Stimulated activated CD4-positive, alpha-beta T cell treated with anti-CD3 and anti-CD28 coated beads, Interleukin-1b, Interleukin-23, amount 100 ng/mL, for 4 hours (primary cell): ENCODE measurements around the gene ATG7.

Experiments
- DNase-seq, 2 donors: peaks; one replicate each; pipeline ENCODE4 v3.0.0-alpha.2; 2020; ENCODE audit warnings: low read depth in 2 of 2

ATG7 gene

DNA sequence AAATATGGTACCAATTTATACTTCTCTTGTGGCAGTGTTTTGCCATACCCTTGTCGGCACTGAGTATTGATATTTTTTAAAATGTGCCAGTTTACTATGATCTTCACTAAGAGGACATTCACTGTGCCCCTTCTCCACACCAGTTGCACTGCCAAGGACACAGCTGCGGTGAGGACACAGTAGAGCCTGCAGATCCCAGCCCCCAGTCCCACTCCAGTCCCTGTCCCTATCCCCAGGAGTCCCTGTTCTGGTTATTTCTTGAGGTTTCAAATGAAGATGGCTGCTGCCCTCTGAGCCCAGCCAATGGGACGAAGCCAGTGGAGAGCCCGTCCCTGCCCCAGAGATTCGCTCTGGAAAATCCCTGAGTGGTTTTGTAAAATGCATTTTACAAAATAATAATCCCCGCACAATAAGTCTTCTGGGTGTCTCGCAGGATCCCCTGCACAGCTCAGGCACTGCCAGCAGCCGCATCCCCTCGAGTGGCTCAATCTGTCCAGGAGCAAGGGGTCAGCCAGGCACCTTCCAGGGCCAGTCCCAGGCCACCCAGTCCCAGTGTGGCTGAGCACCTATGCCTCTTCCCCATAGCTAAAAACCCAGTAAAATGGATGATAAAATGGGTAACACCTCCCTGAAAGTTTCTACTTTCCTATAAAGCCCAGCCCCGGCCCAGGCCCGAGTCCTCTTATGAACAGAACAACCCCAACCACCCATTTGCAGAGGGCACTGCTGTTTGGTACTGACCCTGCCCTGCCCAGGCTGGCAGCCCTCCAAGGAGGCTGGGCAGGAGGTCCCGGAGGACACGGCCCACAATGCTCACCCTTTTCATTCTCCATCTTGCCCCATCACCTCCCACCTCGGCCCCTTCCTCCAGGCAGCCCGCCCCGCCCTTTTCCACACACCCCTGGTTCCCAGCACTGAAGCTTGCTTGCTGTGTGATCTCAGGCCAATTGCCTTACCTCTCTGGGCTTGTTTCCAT lies 280.4 kb downstream of the ATG7 start:
- DNase-seq, result no peak

DNA sequence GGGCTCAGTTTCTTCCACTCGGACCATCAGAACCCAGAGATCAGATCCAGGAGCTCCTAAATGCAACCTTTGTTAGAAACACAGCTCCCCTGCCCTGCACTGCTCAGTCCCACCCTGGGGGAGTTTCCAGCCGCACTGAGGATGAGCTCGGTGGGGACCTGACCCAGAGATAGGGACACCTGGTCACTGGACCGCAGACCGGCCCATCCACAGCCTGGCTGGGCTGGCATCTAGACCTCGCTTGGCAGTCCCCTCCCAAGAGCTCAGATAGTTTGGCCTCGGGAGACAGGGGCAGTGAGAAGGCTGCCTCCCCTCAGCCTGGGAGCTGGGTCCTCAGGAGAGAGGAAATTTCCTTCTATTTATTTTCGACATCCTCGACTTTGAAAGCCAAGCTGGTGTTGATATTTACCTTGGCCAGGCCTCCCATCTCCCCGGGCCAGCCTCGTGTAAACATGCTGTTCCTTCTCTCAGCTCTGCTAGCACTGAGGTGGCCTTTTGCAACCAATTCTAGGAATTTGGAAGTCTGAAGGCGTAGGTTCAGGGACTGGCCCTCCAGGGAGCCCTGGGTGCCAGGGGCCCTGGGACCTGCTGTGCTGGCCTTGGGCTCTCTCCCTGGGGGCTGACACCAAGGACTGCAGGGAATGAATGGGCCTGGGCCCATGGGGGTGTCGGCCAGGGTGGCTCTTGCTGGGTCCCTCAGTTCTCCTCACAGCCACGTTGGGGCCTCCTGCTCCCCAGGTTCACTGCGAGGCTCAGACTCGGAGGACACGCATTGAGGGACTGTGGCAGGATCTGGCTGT lies 281.4 kb downstream of the ATG7 start:
- DNase-seq, result no peak

DNA sequence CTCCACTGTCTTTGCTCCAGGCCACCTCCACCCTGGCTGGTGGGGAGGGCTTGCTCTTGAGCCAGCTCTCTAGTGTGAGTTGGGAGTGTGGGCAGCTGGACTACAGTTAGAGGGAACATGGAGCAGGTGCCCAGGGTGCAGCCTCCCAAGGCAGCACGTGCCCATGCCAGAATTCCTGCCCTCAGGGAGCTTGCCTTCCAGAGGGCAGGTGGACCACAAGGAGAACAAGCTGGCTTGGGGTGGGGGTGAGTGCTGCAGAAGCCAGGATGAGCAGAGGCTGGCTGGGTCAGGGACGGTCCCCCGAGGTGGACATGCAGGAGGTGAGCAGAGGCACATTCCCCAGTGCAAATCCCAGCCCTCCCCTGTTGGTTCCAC lies 282.0 kb downstream of the ATG7 start:
- DNase-seq, result no peak

DNA sequence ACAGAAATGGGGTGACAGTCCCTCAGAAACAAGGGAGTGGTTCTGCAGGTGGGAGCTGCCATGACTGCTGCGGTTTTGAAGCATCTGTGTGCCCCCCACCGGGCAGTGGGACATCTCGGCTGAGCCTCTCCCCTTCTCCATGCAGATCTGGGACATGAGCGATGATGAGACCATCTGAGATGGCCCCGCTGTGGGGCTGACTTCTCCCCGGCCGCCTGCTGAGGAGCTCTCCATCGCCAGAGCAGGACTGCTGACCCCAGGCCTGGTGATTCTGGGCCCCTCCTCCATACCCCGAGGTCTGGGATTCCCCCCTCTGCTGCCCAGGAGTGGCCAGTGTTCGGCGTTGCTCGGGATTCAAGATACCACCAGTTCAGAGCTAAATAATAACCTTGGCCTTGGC lies 282.5 kb downstream of the ATG7 start:
- DNase-seq, result no peak

DNA sequence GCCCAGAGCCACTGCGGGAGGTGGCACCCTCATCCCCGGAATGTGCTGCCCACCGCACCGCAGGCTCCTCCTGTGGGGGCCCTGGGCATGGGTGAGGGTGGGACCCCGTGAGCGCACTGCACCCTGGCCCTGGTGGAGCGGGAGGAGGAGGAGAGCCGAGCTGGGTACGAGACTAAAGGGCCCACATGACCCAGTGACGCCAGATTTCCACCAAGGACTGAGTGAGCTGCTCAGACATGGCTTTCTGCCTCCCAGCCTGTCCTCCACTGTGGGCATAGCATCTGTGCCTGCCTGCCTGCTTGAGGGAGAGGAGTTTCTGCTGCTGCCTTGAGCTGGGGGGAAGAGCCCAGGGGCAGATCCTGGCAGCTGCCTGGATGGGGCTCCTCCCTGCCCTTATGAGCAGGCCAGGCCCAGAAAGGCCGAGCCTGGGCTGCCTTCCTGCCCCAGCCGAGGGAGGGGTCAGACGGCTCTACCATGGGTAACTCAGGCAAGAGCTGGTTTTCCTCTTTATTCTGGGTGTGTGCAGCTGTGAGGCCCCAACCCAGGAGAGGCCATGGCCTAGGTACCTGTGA lies 283.1 kb downstream of the ATG7 start:
- DNase-seq, result no peak

DNA sequence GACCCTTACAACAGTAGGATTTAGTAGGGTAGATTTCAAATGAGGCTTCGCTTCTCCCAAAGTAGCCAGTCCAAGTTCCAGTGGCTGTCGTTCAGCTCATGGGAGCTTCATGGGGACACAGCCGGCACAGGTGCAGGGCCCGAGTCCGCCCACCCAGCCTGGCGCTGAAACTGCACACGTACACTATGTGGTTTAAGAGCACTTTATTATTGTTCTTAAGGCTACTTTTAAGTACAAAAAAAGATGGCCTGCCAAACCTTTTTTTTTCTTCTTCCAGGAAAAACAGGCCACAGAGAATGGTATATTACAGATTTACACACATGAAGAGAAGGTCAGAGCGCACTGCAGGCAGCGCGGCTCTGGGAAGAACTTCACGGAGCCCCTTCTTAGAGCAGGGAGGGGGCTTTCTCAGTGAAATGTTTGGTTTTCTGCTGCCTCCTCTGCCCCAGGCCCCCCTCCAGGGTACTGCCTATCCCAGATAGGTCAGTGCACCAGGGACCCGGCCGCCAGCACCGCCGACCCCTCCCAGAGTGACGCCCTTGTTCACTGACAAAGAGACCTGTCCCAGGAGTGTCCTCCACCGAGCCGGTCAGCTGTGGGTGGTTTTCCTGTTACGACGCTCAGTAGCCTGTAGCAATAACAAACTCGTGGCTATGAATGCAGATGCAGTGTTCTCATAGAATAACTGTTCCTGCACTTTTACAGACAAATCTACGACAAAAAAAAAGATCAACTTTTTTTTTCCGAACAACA lies 283.9 kb downstream of the ATG7 start:
- DNase-seq, result no peak

DNA sequence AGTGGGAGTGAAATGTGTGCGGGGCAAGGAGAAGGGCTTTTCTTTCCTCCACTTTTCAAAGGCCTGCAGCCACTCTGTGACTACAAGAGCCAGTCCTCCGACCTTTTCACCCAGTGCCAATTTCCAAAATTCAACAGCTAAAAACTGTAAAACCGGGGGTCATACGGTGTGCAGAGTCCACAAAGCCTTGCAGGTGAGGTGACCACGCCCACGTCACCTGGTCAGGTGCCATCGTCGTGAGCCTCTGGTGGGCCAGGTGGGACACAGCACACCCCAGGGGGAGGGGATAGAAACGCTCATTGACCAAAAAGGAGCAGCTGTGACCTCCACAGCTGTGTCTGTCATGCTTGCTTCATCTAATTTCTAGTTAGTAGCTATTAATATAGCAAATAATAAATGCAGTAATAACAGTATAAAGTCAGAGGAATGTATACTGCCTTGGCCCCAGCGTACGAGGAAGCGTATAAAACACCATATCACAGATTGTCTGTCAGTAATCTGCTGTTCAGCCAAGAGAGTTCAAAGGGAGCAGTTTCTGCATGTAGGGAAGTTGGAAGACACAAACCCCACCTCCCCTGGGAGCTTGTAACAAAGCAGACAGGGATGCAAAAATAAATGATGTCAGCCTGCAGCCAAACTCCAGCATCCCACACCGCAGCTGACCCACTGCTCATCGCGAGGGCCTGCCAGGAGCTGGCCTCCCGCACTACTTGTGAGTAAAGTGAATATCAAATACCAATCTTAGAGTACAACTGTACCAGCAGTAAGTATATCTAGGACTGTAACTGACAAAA lies 284.9 kb downstream of the ATG7 start:
- no peak for DNase-seq

DNA sequence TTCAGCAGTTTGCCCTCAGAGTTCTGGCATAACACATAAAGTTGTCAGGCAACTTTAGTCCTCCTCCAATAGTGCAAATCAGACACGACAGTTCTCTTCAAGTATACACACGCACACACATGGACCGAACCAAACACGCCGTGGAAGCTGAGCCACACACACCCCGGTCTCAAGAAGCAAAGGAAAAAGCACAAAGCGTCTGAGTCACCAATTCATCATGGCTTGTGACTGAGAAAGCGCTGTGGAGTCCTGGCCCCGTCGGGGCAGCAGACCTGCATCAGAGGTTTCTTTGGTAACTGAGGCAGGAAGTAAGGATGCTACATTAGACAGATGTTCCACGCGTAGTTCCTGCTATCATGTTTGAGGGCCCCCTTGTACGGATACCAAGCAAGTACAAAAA lies 285.8 kb downstream of the ATG7 start:
- no peak for DNase-seq

DNA sequence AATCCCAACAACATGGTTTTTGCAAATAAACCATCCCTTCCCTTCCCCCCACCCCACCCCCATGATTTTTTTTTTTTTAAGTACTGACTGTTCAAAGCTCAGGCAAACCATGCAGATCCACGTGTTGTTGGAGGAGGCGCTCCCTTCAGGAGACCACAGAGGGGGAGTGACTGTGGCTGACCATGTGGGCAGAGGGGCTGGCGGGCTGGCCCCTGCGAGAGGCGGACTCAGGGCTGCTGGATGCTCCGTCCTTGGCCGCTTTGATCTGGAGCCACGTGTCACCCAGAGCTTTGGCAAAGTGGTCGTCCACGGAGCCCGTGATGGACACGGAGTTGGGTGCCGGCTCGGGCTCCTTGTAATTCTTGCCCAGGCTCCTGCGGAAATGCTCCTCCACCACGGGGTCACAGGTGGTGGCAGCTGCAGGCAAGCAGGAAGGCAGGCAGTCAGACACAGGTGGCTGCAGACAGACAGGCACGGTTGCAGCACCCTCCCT lies 286.3 kb downstream of the ATG7 start:
- no peak for DNase-seq

DNA sequence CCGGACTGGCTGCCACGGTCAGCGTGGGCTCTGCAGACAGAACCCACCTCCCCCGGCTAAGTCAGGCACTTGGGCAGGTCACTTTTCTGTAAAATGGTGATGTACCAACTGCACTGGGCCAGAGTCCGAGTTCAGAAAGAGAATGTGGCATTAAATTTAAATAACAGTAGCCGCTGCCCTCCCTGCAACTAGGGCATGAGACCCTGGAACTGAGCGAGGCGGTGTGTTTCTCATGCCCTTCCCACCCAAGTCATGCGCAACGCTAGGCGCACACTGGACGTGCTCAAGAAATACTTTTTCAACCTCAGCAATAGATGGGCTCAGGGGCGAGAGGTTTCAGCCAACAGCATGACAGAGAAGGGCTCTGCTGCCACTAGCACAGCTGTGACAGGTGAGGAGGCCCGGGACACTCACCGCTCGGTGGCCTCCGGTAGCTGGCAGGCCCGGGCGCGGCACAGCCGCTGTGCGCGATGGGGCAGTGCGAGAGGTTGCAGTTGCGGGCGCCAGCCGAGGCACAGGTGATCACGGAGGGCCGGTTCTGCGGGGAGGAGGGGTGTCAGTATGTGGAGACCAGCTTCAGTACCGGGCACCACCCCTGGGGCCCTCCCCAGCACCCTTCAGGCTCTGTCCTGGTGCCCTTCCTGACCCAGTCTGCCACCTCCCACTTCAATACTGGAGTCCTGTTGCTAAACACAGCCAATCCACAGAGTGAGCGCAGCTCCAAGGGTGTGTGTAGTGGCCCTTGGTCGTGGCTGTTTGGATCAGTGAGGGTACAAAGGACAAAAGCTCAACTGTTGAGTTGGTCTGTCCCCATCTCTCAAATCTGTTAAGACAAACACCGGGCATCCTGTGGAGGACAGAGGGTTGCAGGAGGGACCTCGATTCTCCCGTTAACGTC lies 287.0 kb downstream of the ATG7 start:
- no peak for DNase-seq

DNA sequence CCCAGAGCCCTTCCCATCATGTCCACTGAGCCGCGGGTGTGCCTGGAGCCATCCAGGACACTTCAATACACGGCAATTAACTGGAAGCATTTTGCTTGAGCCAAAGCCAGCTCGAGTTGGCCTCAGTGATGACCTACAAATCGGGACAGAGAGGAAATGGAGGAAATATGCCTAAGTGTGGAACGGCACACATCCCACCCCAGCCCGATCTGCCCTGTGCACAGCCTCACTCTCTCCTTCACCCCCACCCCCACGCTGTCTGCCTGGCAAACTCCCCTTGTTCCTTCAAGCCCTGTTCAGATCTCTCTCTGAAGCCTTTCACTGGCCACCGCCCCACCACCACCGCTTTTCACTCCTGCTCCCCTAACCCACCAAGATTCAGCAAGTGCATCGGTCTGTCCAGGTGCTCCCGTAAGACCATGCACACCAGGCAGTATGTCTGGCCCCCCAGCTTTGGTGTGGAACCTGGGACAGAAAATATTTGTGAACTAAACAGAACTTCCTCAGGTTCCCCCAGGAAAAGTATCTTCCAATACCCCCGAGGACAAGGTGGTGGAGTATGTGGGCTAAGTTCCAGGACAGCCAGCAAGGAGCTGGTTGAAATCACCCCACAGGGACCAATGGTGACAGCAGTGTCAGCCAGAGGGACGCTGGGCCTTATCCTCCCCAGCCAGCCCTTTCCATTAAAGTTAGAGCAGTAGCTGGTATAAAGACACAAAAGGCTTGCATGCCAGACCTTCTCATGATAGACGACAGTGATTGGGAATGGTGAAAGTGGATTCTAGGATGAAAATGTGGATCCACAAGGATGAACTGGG lies 287.8 kb downstream of the ATG7 start:
- DNase-seq, result no peak

DNA sequence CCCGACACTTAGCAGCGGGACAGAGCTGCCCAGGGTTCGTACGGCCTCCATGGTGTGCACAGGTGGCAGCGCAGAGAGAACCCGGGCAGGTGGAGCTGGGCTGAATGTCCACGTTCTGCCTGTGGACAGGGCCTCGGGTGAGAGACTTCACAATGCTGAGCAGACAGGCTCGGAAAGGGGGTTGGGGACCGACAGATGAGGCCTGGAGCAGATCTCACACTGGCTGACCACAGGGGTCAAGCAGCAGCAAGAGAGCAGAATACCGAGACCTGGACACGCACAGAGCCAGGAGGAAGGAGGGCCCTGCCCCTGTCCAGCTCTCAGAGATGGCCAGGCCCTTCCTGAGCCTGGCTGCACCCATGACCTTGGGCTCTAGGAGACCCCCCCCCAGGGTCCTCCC lies 288.5 kb downstream of the ATG7 start:
- no peak for DNase-seq

DNA sequence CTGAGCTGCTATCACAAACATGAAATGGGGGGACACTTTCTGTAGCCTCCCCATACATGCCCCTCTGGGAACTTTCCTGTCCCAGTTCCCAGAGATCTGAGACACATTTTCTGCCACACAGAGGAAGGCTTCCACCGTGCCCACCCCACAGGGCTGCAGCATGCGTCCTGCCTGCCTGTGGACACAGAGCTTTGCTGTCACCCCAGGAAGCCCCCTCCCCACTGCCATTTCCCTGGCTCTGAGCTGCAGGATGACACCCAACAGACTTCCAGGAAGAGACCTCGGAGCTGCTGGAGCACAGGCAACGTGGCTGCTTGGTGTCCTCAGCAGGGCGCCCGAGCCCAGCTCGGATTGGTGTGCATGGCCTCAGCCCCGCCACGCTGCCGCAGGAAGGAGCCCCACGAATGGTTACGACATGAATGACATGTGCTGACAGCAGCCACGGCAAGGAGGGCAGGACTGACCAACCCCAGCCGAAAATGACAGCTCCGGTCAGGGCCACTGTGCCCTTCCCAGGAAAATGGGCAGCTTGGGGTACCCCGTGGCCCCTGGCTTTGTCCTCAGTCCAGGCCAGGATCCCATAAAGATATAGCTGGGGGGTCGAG lies 290.2 kb downstream of the ATG7 start:
- no peak for DNase-seq

DNA sequence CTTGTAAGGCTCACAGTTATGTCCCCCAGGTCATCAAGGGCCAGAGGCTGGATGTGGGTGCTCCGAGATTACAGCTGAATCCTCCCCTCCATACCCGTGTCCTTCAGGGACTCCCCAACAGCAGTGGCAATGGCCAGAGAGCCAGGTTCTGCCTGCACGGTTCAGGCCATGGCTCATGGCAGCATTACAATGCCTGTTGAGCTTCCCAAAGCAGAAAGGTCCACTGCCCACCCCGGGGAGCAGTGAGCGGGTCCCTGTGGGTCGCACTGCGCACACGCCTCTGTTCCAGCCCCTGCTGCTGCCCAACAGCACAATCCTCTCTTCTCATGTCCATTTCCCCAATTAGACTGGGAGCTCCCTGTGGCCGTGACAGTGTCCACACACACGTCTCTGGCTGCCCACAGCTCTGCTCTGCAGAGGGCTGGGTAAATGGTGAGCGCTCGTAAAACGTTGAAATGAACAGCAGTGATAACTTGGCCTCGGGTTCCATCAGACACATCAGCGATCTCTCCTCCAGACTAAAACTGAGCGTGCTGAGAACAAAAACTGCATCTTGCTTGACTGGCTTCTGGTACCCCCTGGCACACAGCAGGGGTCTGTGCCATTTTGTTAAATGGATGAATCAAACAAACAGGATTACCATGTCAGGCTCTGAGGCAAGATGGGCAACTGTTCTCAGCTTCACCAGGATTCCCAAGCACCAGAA lies 291.1 kb downstream of the ATG7 start:
- no peak for DNase-seq

DNA sequence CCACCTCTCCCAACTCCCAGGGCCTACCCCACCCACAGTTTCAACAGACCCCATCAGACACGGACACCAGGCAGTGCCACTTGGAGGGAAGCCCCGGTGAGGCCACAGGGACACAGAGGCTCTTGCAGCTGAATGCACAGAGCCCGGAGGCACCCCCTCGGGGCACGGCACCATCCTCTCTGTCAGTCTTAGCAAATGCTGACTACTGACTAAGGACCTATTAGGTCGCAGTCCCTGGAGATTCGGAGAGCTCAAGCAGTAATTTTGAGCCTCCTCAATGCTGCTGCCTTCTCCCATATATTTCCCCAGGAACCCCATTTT lies 291.6 kb downstream of the ATG7 start:
- no peak for DNase-seq

DNA sequence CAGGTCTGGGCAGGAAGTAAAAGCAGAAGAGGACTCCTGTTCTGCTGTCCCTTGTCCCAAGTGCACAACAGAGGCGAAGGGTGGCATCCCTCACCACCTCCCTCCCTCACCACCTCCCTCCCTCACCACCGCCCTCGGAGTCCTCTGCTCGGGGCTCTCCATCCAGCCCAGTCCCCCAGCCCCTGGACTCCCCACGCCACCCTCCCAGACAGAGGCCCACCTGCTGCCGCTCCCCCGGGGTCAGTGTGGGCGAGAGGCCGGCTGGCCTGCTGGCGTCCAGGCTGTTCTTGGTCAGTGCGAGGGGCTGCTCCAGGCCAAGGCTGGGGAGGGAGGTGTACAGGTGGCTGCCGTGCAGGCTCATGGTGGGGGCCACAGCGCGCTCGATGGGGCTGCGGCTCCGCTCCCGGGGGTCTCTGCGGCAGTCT lies 292.4 kb downstream of the ATG7 start:
- DNase-seq, result no peak

DNA sequence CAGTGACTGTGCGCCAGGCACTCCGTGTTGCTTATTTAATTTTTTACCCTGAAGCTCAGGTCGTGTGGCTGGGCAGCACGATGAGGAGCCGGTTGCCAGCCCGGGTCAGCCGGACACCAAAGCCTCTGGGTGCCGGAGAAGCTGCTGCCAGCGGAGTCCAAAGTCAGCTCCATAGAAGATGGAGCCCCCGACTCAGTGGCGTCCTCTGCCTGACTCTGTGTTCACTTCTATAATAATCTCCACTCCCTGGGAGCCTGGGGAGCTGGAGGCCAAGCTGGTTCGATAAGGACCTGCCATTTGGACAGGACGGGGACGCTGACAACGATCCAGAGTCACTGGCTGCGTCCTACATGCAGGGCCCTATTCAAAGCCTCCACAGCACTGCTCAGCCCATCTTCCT lies 292.9 kb downstream of the ATG7 start:
- DNase-seq, result no peak

DNA sequence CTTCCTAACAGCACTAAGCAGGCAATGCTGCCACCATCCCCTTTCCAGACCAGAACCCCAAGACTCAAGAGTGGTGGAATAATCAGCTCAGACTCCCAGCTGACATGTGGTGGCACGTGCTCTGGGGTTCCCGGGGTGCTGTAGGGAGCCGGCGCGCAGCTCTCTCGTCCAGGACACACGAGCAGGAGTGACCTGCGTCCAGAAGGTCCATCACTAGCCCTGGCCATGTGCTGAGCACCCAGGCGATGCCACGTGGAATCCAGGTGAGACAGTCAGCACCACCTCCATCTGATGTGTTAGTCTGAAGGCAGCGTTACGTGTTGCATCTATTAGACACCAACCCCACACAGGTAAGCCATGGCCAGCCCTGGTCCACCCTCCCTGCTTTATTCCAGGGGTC lies 293.3 kb downstream of the ATG7 start:
- DNase-seq, result no peak
